ENCODE data around the gene GPR143.

Gene GPR143

GRCh38 chrX:9701790-9702189 is 63.9 kb downstream of the GPR143 start:
- no peak overlapping the region for H3K4me3 ChIP-seq (IDR thresholded peaks at IDR 0.05; ENCODE audit: insufficient read depth, low read depth, low read length)
- no peaks in the 10 kb centered on the region for H3K36me3 ChIP-seq (ENCODE audit: insufficient read depth)
- H3K4me1 ChIP-seq (ENCODE audit: low read depth, poor library complexity, severe bottlenecking), result no peaks in the 10 kb centered on the region

GRCh38 chrX:9700555-9700954 is 65.1 kb downstream of the GPR143 start:
- H3K9ac ChIP-seq, result no peak overlapping the region
- H3K4me2 ChIP-seq, result no peak overlapping the region
- no peaks in the 10 kb centered on the region for H3K79me2 ChIP-seq (ENCODE audit: insufficient read depth, low read depth)
- H3K36me3 ChIP-seq (ENCODE audit: insufficient read depth), result no peaks in the 10 kb centered on the region
- H3K4me1 ChIP-seq (ENCODE audit: low read depth, poor library complexity, severe bottlenecking), result no peaks in the 10 kb centered on the region
- no peak overlapping the region for H2AFZ ChIP-seq (ENCODE audit: low read depth)
- H4K20me1 ChIP-seq (ENCODE audit: insufficient read depth), result no peaks in the 10 kb centered on the region
- no peak overlapping the region for H3K27ac ChIP-seq
- TF ChIP-seq CTCF (conservative IDR thresholded peaks at IDR 0.05; ENCODE audit: low read depth, low read length), result no peak
- H3K27me3 ChIP-seq (ENCODE audit: insufficient read depth, low read depth), result no peaks in the 10 kb centered on the region
- H3K4me3 ChIP-seq (IDR thresholded peaks at IDR 0.05; ENCODE audit: insufficient read depth, low read depth, low read length), result no peak overlapping the region

More at GRCh38 chrX:9701790-9702189, 63.9 kb downstream of the GPR143 start:
- Histone ChIP-seq H3K79me2 (ENCODE audit: insufficient read depth, low read depth) (no peaks in the 10 kb centered on the region), H2AFZ (ENCODE audit: low read depth) (no peak overlapping the region), H3K9ac (no peak overlapping the region), H4K20me1 (ENCODE audit: insufficient read depth) (no peaks in the 10 kb centered on the region), H3K27ac (no peak overlapping the region), H3K27me3 (ENCODE audit: insufficient read depth, low read depth) (no peaks in the 10 kb centered on the region), H3K4me2 (no peak overlapping the region)
- TF ChIP-seq CTCF (conservative IDR thresholded peaks at IDR 0.05; ENCODE audit: low read depth, low read length), result no peak

GRCh38 chrX:9698576-9698975 is 67.1 kb downstream of the GPR143 start:
- Histone ChIP-seq H2AFZ (ENCODE audit: low read depth) (no peak overlapping the region), H3K4me2 (no peak overlapping the region), H3K9ac (no peak overlapping the region), H3K27ac (no peak overlapping the region), H3K79me2 (ENCODE audit: insufficient read depth, low read depth) (no peaks in the 10 kb centered on the region), H3K27me3 (ENCODE audit: insufficient read depth, low read depth) (no peaks in the 10 kb centered on the region), H3K4me1 (ENCODE audit: low read depth, poor library complexity, severe bottlenecking) (no peaks in the 10 kb centered on the region), H4K20me1 (ENCODE audit: insufficient read depth) (no peaks in the 10 kb centered on the region), H3K4me3 (IDR thresholded peaks at IDR 0.05; ENCODE audit: insufficient read depth, low read depth, low read length) (no peak overlapping the region), H3K36me3 (ENCODE audit: insufficient read depth) (no peaks in the 10 kb centered on the region)
- TF ChIP-seq CTCF (conservative IDR thresholded peaks at IDR 0.05; ENCODE audit: low read depth, low read length), result no peak

GRCh38 chrX:9693307-9694001 is 72.2 kb downstream of the GPR143 start:
- no peak overlapping the region for H3K4me3 ChIP-seq (IDR thresholded peaks at IDR 0.05; ENCODE audit: insufficient read depth, low read depth, low read length)
- H2AFZ ChIP-seq (ENCODE audit: low read depth), result no peak overlapping the region
- no peaks in the 10 kb centered on the region for H4K20me1 ChIP-seq (ENCODE audit: insufficient read depth)
- no peaks in the 10 kb centered on the region for H3K36me3 ChIP-seq (ENCODE audit: insufficient read depth)
- no peak overlapping the region for H3K9ac ChIP-seq
- no peak overlapping the region for H3K27ac ChIP-seq
- H3K4me2 ChIP-seq, result no peak overlapping the region
- H3K4me1 ChIP-seq (ENCODE audit: low read depth, poor library complexity, severe bottlenecking), result no peaks in the 10 kb centered on the region
- H3K27me3 ChIP-seq (ENCODE audit: insufficient read depth, low read depth), result no peaks in the 10 kb centered on the region
- H3K79me2 ChIP-seq (ENCODE audit: insufficient read depth, low read depth), result no peaks in the 10 kb centered on the region
- no peak for TF ChIP-seq CTCF (conservative IDR thresholded peaks at IDR 0.05; ENCODE audit: low read depth, low read length)

All from KMS-11 (cell line).